ENCODE results near the gene TSPAN33.

Gene TSPAN33

DNA sequence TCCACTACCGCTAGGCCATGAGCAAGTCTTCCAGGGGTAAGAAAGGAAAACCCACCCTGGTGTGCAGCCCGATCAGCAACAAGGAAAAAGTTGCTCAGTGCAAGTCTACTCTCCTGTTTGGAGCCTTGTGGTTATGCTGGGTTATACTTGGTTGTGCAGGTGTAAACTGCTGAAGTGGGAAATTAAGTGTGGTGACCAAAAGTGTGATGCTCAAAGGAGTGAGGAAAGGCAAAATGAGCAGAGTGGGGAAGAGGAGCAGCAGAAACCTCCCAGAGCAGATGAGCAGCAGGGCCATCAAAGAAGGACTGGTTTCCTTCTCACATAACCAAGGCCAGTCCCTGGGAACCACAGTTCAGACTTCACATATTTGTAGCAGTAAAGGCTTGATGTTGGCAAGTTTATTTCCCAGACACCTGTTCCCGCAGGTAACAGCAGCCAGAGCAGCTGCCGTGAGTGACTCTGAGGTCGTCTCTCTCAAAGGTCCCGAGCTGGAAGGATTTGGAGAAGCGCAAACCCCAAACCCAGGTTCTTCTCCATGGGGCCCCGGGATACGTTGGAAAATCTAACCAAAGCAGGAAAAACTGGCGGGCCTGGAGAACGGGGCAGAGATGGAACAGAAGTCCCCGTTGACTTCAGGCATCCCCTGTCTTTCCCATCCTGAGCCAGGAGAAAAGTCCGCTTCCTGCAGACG, 43.3 kb downstream of the TSPAN33 start:
- ChIA-PET POLR2A (ENCODE audit: low non-redundant PET) (no interaction called here), CTCF (no interaction called here)
- no peak for DNase-seq (ENCODE audit: low spot score)
- peak overlapping the region; percentile 20; the same call in 1 of the 2 replicates for H3K27ac ChIP-seq
- TF ChIP-seq, protein P1, sequence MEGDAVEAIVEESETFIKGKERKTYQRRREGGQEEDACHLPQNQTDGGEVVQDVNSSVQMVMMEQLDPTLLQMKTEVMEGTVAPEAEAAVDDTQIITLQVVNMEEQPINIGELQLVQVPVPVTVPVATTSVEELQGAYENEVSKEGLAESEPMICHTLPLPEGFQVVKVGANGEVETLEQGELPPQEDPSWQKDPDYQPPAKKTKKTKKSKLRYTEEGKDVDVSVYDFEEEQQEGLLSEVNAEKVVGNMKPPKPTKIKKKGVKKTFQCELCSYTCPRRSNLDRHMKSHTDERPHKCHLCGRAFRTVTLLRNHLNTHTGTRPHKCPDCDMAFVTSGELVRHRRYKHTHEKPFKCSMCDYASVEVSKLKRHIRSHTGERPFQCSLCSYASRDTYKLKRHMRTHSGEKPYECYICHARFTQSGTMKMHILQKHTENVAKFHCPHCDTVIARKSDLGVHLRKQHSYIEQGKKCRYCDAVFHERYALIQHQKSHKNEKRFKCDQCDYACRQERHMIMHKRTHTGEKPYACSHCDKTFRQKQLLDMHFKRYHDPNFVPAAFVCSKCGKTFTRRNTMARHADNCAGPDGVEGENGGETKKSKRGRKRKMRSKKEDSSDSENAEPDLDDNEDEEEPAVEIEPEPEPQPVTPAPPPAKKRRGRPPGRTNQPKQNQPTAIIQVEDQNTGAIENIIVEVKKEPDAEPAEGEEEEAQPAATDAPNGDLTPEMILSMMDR (conservative IDR thresholded peaks at IDR 0.05; ENCODE audit: low read depth) = no peak

GRCh38 chr7:129188372-129188891, 43.9 kb downstream of the TSPAN33 start, which contains the start of gene SMO:
Gene SMO (plus strand): TSS chr7:129188633. CDS start chr7:129189152, 519 bp downstream.
- TF ChIP-seq, protein P1 (conservative IDR thresholded peaks at IDR 0.05; ENCODE audit: low read depth) = no peak
- peak within 1 kb of the TSS; percentile 20 for H3K27ac ChIP-seq
- POLR2A ChIA-PET (ENCODE audit: low non-redundant PET) = no interaction called here
- DNase-seq (ENCODE audit: low spot score) = no peak
- CTCF ChIA-PET = no interaction called here

DNA sequence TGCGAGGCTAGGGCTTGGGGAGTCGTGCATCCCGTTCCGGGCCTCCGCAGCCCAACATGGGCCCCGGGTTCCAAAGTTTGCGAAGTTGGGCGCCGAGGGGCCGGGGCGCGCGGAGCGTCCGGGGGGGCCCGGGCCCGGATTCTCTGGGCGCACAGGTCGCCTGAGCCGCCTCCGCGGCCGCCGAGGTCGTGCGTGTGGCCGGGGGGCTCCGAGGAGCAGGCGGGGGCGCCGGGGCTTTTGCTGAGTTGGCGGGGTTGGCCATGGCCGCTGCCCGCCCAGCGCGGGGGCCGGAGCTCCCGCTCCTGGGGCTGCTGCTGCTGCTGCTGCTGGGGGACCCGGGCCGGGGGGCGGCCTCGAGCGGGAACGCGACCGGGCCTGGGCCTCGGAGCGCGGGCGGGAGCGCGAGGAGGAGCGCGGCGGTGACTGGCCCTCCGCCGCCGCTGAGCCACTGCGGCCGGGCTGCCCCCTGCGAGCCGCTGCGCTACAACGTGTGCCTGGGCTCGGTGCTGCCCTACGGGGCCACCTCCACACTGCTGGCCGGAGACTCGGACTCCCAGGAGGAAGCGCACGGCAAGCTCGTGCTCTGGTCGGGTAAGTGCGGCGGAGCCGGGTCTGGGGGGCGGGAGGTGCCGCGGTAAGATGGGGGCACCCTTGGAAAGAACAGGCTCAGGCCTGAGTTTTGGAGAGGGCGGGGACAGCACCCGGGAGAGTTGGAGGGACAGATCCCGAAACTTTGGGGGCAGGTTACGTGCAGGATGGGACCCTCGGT, 44.6 kb downstream of the TSPAN33 start:
- TF ChIP-seq, protein P1 (conservative IDR thresholded peaks at IDR 0.05; ENCODE audit: low read depth) = no peak
- POLR2A ChIA-PET (ENCODE audit: low non-redundant PET) = interaction anchor here (0.6 kb wide), 1 partner anchor 17 kb away, joined by 3 read pairs; no protein-coding TSS in a partner anchor
- no peak for DNase-seq (ENCODE audit: low spot score)
- CTCF ChIA-PET = interaction anchor here (0.6 kb wide), 1 partner anchor 1643 kb away, joined by 3 read pairs; no protein-coding TSS in a partner anchor
- H3K27ac ChIP-seq = peak overlapping the region; percentile 20

- CTCF ChIA-PET = interaction anchor here (0.6 kb wide), 2 partner anchors 617 to 1642 kb away, joined by 3 read pairs; no protein-coding TSS in a partner anchor
- POLR2A ChIA-PET (ENCODE audit: low non-redundant PET) = no interaction called here
- H3K27ac ChIP-seq = no peak overlapping the region
- TF ChIP-seq, protein P1 (conservative IDR thresholded peaks at IDR 0.05; ENCODE audit: low read depth) = no peak
- DNase-seq (ENCODE audit: low spot score) = no peak
Observed at GRCh38 chr7:129189661-129190310, 45.3 kb downstream of the TSPAN33 start.

GRCh38 chr7:129191272-129191671, 46.8 kb downstream of the TSPAN33 start:
- H3K27ac ChIP-seq = no peak overlapping the region
- TF ChIP-seq, protein P1 (conservative IDR thresholded peaks at IDR 0.05; ENCODE audit: low read depth) = no peak
- DNase-seq (ENCODE audit: low spot score) = no peak
- POLR2A ChIA-PET (ENCODE audit: low non-redundant PET) = no interaction called here
- CTCF ChIA-PET = no interaction called here

GRCh38 chr7:129193892-129194291, 49.4 kb downstream of the TSPAN33 start:
- ChIA-PET CTCF (no interaction called here), POLR2A (ENCODE audit: low non-redundant PET) (no interaction called here)
- DNase-seq (ENCODE audit: low spot score) = no peak
- no peak overlapping the region for H3K27ac ChIP-seq
- TF ChIP-seq, protein P1 (conservative IDR thresholded peaks at IDR 0.05; ENCODE audit: low read depth) = no peak
